Regular cardiac myocyte (primary cell): ENCODE results near the gene SEC23IP. TPM values are rescaled to one million over a fixed set of nuclear protein-coding genes. Genes with fewer than 3 reads are reported as not detected.

ENCODE experiments used
- total RNA-seq: library from RNA; depleted of rRNA; stranded (reverse); fragments of >200 nt; gene quantifications from 2 replicates; pipeline ENCODE4 v1.2.3, GENCODE V29; 2014

Gene SEC23IP
- 18.6 and 22.2 TPM in 2 replicates for total RNA-seq

GRCh38 chr10:119892188-119893065, at the start of gene SEC23IP:
SEC23IP (plus strand) TSS chr10:119892730; CDS start chr10:119892783, 53 bp downstream.

GRCh38 chr10:119872610-119872859, 20.0 kb upstream of the SEC23IP start, which contains the start of gene MCMBP:
MCMBP (minus strand) TSS chr10:119872843; CDS start chr10:119872584, 259 bp downstream.

Other genes with a start within 250 kb of the SEC23IP start
- gene BAG3, start 241.3 kb upstream of the SEC23IP start, total RNA-seq = 9.0 and 24.9 TPM in 2 replicates
- 19.4 and 19.9 TPM in 2 replicates for gene INPP5F, start 166.7 kb upstream of the SEC23IP start, total RNA-seq
- gene MCMBP, start 19.9 kb upstream of the SEC23IP start, total RNA-seq = 47.6 and 79.0 TPM in 2 replicates